IPS-18a (cell line): ENCODE results near the gene TASL.
"Not testable (repeated sequence)": the region's sequence is repeated elsewhere in the genome, so short reads cannot be mapped to it uniquely, and the experiment has no call there.

Experiments
- H3K27ac ChIP-seq: one replicate; pipeline ENCODE4 v1.5.1; 2013; ENCODE audit warnings: low read length
- H3K27me3 ChIP-seq: one replicate; pipeline ENCODE4 v1.6.1; 2013; ENCODE audit warnings: mild to moderate bottlenecking, low read length; ENCODE audit not compliant: control insufficient read depth, insufficient read depth
- H3K36me3 ChIP-seq: one replicate; pipeline ENCODE4 v1.6.1; 2013; ENCODE audit warnings: low read depth, low read length; ENCODE audit not compliant: control insufficient read depth
- H3K4me1 ChIP-seq: one replicate; pipeline ENCODE4 v1.6.1; 2013; ENCODE audit warnings: low read depth, low read length; ENCODE audit not compliant: control insufficient read depth
- H3K4me3 ChIP-seq: one replicate; pipeline ENCODE4 v1.5.1; 2013; ENCODE audit warnings: low read length
- H3K9ac ChIP-seq: one replicate; pipeline ENCODE4 v1.6.1; 2013; ENCODE audit warnings: mild to moderate bottlenecking, low read length, moderate library complexity
- H3K9me3 ChIP-seq: one replicate; pipeline ENCODE4 v1.6.1; 2013; ENCODE audit warnings: low read depth, low read length; ENCODE audit not compliant: control insufficient read depth

TASL gene

GRCh38 chrX:30600269-30601176, 23.0 kb upstream of the TASL start:
- H3K27me3 ChIP-seq, H3K4me3 ChIP-seq, H3K9ac ChIP-seq, H3K27ac ChIP-seq, H3K36me3 ChIP-seq, H3K4me1 ChIP-seq, H3K9me3 ChIP-seq: not testable (repeated sequence)

DNA sequence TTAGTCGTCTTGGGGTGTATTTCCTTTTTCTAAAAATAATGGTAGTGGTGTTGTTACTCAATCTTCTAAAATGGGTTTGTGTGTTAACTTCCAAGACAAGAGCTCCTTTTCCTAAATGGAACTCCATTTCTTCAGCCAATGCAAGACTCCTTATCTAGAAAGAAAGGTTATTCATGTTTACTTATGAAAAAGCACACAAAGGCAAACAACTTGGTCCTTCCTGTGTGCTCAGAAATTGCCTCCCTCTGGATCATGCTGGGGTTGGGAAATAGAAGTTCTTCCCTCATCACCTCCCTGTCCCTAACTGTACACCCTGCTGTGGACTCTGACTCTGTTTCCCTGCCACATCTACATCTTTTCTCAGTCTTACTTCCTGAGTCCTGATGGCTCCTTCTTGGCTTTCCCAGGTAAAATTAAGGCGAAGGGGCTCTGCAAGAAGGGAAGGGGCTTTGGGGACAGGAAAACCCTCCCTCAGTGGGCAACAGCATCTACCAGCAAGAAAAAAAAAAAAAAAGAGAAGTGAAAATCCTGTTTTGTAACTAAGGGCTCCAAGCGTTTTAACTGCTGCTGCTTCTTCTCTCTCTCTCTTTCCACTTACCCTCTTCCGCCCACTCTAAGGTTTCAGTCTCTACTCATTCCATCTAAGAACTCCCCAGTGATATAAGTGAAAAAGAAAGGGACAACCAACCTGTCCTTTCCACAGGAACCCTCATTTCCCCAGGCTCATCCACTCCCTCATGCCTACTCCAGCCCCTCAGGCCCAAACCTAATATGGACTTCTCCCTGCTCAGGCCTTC, 19.8 kb upstream of the TASL start:
- Histone ChIP-seq H3K9ac (no peak overlapping the region), H3K36me3 (no peaks in the 10 kb centered on the region), H3K27me3 (no peaks in the 10 kb centered on the region), H3K4me3 (no peak overlapping the region), H3K27ac (no peak overlapping the region), H3K4me1 (no peaks in the 10 kb centered on the region), H3K9me3 (peaks cover 13% of the 10 kb centered on the region)

DNA sequence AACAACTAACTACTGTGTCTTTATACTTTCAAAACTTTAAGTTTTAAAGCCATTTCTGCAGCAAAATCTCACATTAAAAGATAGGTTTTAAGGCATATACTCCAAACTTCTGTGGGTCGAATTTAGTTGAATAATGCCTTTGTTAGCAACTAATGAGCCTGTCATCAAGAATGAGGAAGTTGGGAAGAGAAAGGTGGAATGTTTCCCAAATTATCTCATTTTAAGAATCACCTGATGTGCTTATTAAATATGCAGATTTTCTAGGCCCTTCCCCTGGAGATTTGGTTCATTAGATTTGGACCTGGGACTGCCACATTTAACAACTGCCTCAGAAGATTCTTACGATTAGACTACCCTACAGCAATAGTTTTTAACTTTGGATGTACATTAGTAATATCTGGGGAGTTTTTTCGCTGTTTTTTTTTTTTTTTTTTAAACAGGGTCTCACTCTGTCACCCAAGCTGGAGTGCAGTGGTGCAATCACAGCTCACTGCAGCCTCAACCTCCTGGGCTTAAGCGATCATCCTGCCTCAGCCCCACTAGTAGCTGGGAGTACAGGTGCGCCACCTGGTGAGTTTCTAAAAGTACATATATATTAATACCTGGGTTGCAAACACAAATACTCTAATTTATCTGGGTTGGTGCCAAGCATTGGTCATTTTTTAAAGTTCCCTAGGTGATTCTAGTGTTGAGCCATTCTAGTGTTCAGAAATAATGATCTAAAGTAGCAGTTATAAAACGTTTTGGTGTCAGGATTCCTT, 16.1 kb upstream of the TASL start:
- Histone ChIP-seq H3K9ac (no peak overlapping the region), H3K36me3 (no peaks in the 10 kb centered on the region), H3K27me3 (no peaks in the 10 kb centered on the region), H3K4me3 (no peak overlapping the region), H3K4me1 (no peaks in the 10 kb centered on the region), H3K9me3 (peaks cover 16% of the 10 kb centered on the region), H3K27ac (no peak overlapping the region)

- H3K4me3 ChIP-seq: no peak overlapping the region
- no peak overlapping the region for H3K9ac ChIP-seq
- no peaks in the 10 kb centered on the region for H3K36me3 ChIP-seq
- H3K9me3 ChIP-seq: peaks cover 9% of the 10 kb centered on the region
- no peaks in the 10 kb centered on the region for H3K27me3 ChIP-seq
- no peak overlapping the region for H3K27ac ChIP-seq
- no peaks in the 10 kb centered on the region for H3K4me1 ChIP-seq
These were observed 15.3 kb upstream of the TASL start for GRCh38 chrX:30592831-30593230.

DNA sequence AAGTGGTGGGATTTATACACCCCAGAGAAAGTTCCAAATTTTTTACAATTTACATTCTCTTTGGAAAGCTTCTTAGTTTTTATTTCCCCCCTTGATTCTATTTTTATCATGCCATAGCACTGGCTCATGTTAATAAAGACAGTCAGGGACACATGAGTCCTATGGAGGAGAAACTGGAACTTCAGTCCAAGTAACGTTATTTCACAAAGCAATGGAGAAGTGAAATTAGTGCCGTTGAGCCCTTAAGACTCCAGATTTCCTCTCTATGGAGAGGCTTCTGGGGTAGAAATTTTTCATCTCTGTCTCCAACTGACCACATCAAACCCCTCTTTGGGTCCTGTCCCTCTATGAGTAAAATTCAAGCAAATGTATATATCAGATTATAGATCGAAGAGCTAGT, 12.8 kb upstream of the TASL start:
- Histone ChIP-seq H3K9ac (no peak overlapping the region), H3K4me3 (no peak overlapping the region), H3K9me3 (peaks cover 12% of the 10 kb centered on the region), H3K4me1 (no peaks in the 10 kb centered on the region), H3K27ac (no peak overlapping the region), H3K36me3 (no peaks in the 10 kb centered on the region), H3K27me3 (no peaks in the 10 kb centered on the region)

GRCh38 chrX:30589146-30589888, 11.8 kb upstream of the TASL start:
- H3K4me1 ChIP-seq: no peaks in the 10 kb centered on the region
- no peak overlapping the region for H3K9ac ChIP-seq
- H3K27ac ChIP-seq: no peak overlapping the region

DNA sequence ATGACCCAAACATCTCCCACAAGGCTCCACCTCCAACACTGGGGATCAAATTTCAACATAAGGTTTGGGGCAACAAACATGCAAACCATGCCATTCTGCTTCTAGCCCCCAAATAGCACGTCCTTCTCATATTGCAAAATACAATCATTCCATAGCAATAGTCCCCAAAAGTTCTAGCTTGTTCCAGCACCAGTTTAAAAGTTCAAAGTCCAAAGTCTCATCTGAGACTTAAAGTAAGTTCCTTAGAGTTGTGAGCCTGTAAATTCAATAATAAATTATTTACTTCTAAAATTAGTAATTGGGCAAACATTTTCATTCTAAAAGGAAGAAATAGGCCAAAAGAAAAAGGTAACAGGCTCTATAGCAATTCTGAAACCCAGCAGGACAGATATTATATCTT, 8.9 kb upstream of the TASL start:
- Histone ChIP-seq H3K36me3 (no peaks in the 10 kb centered on the region), H3K4me3 (no peak overlapping the region), H3K27ac (no peak overlapping the region), H3K4me1 (no peaks in the 10 kb centered on the region), H3K27me3 (no peaks in the 10 kb centered on the region), H3K9me3 (peaks cover 7% of the 10 kb centered on the region), H3K9ac (no peak overlapping the region)

More at GRCh38 chrX:30589146-30589888, 11.8 kb upstream of the TASL start:
- H3K9me3 ChIP-seq: peaks cover 7% of the 10 kb centered on the region
- no peaks in the 10 kb centered on the region for H3K27me3 ChIP-seq
- H3K36me3 ChIP-seq: no peaks in the 10 kb centered on the region
- H3K4me3 ChIP-seq: no peak overlapping the region

GRCh38 chrX:30582664-30583063, 5.1 kb upstream of the TASL start:
- Histone ChIP-seq H3K4me1 (no peaks in the 10 kb centered on the region), H3K9ac (no peak overlapping the region), H3K4me3 (no peak overlapping the region), H3K27ac (no peak overlapping the region), H3K36me3 (no peaks in the 10 kb centered on the region), H3K27me3 (no peaks in the 10 kb centered on the region), H3K9me3 (peaks cover 3% of the 10 kb centered on the region)

GRCh38 chrX:30580641-30581040, 3.1 kb upstream of the TASL start:
- H3K4me1 ChIP-seq: no peaks in the 10 kb centered on the region

GRCh38 chrX:30576881-30577280, 685 bp downstream of the TASL start:
- Histone ChIP-seq H3K36me3 (no peaks in the 10 kb centered on the region), H3K4me1 (no peaks in the 10 kb centered on the region), H3K27me3 (no peaks in the 10 kb centered on the region), H3K27ac (no peak overlapping the region), H3K9me3 (peaks cover 14% of the 10 kb centered on the region), H3K9ac (no peak overlapping the region), H3K4me3 (no peak overlapping the region)

More at GRCh38 chrX:30580641-30581040, 3.1 kb upstream of the TASL start:
- Histone ChIP-seq H3K27ac (no peak overlapping the region), H3K4me3 (no peak overlapping the region), H3K9me3 (peaks cover 8% of the 10 kb centered on the region), H3K36me3 (no peaks in the 10 kb centered on the region), H3K9ac (no peak overlapping the region), H3K27me3 (no peaks in the 10 kb centered on the region)

- Histone ChIP-seq H3K9me3 (peaks cover 14% of the 10 kb centered on the region), H3K36me3 (no peaks in the 10 kb centered on the region), H3K4me3 (no peak overlapping the region), H3K27me3 (no peaks in the 10 kb centered on the region), H3K4me1 (no peaks in the 10 kb centered on the region), H3K9ac (no peak overlapping the region), H3K27ac (no peak overlapping the region)
These were observed 4.4 kb downstream of the TASL start for GRCh38 chrX:30573125-30573524.
